ENCODE data around the gene AOC2.

Gene AOC2

GRCh38 chr17:42814633-42815399 is 29.6 kb upstream of the AOC2 start:
- ATAC-seq (replicated peaks; ENCODE audit: extremely low read depth, poor library complexity, severe bottlenecking) (no peak), DNase-seq (ENCODE audit: low spot score in 2 of 2) (no peak)
- Mint-ChIP-seq H3K27ac (ENCODE audit: low read depth) (no peak overlapping the region), H3K9me3 (no peaks in the 10 kb centered on the region), H3K36me3 (ENCODE audit: insufficient read depth) (peaks cover 84% of the 10 kb centered on the region), H3K4me3 (no peak overlapping the region), H3K27me3 (no peaks in the 10 kb centered on the region), H3K4me1 (no peaks in the 10 kb centered on the region)

GRCh38 chr17:42817866-42818265 is 26.5 kb upstream of the AOC2 start:
- no peak overlapping the region for H3K4me3 Mint-ChIP-seq
- no peaks in the 10 kb centered on the region for H3K9me3 Mint-ChIP-seq
- peaks cover 10% of the 10 kb centered on the region for H3K4me1 Mint-ChIP-seq
- no peak for DNase-seq (ENCODE audit: low spot score in 2 of 2)
- no peak overlapping the region for H3K27ac Mint-ChIP-seq (ENCODE audit: low read depth)
- H3K27me3 Mint-ChIP-seq: no peaks in the 10 kb centered on the region
- ATAC-seq (replicated peaks; ENCODE audit: extremely low read depth, poor library complexity, severe bottlenecking): no peak
- peaks cover 77% of the 10 kb centered on the region for H3K36me3 Mint-ChIP-seq (ENCODE audit: insufficient read depth)

- Mint-ChIP-seq H3K4me1 (peaks cover 11% of the 10 kb centered on the region), H3K27ac (ENCODE audit: low read depth) (peak overlapping the region; percentile 61), H3K4me3 (no peak overlapping the region), H3K27me3 (no peaks in the 10 kb centered on the region), H3K36me3 (ENCODE audit: insufficient read depth) (peaks cover 76% of the 10 kb centered on the region), H3K9me3 (no peaks in the 10 kb centered on the region)
- ATAC-seq (replicated peaks; ENCODE audit: extremely low read depth, poor library complexity, severe bottlenecking): no peak
- DNase-seq (ENCODE audit: low spot score in 2 of 2): no peak
Measured at GRCh38 chr17:42818379-42818778, 26.0 kb upstream of the AOC2 start.

GRCh38 chr17:42819939-42820535 is 24.3 kb upstream of the AOC2 start:
- no peaks in the 10 kb centered on the region for H3K27me3 Mint-ChIP-seq
- DNase-seq (ENCODE audit: low spot score in 2 of 2): peak in 1 of 2 donors; percentile 34
- H3K36me3 Mint-ChIP-seq (ENCODE audit: insufficient read depth): peaks cover 69% of the 10 kb centered on the region
- peaks cover 23% of the 10 kb centered on the region for H3K4me1 Mint-ChIP-seq
- no peak overlapping the region for H3K27ac Mint-ChIP-seq (ENCODE audit: low read depth)
- ATAC-seq (replicated peaks; ENCODE audit: extremely low read depth, poor library complexity, severe bottlenecking): no peak
- no peak overlapping the region for H3K4me3 Mint-ChIP-seq
- H3K9me3 Mint-ChIP-seq: no peaks in the 10 kb centered on the region

GRCh38 chr17:42821176-42821575 is 23.2 kb upstream of the AOC2 start:
- H3K4me1 Mint-ChIP-seq: peaks cover 23% of the 10 kb centered on the region
- H3K9me3 Mint-ChIP-seq: no peaks in the 10 kb centered on the region
- no peak overlapping the region for H3K27ac Mint-ChIP-seq (ENCODE audit: low read depth)
- peaks cover 60% of the 10 kb centered on the region for H3K36me3 Mint-ChIP-seq (ENCODE audit: insufficient read depth)
- no peak overlapping the region for H3K4me3 Mint-ChIP-seq
- ATAC-seq (replicated peaks; ENCODE audit: extremely low read depth, poor library complexity, severe bottlenecking): no peak
- H3K27me3 Mint-ChIP-seq: no peaks in the 10 kb centered on the region
- no peak for DNase-seq (ENCODE audit: low spot score in 2 of 2)

- Mint-ChIP-seq H3K27ac (ENCODE audit: low read depth) (no peak overlapping the region), H3K36me3 (ENCODE audit: insufficient read depth) (peaks cover 13% of the 10 kb centered on the region), H3K4me1 (peaks cover 19% of the 10 kb centered on the region), H3K9me3 (no peaks in the 10 kb centered on the region), H3K4me3 (no peak overlapping the region), H3K27me3 (peaks cover 13% of the 10 kb centered on the region)
- DNase-seq (ENCODE audit: low spot score in 2 of 2) (no peak), ATAC-seq (replicated peaks; ENCODE audit: extremely low read depth, poor library complexity, severe bottlenecking) (no peak)
Measured at GRCh38 chr17:42827472-42827871, 16.9 kb upstream of the AOC2 start.

GRCh38 chr17:42830971-42831370 is 13.4 kb upstream of the AOC2 start:
- H3K9me3 Mint-ChIP-seq: no peaks in the 10 kb centered on the region
- ATAC-seq (replicated peaks; ENCODE audit: extremely low read depth, poor library complexity, severe bottlenecking): no peak
- H3K4me3 Mint-ChIP-seq: no peak overlapping the region
- H3K4me1 Mint-ChIP-seq: peaks cover 27% of the 10 kb centered on the region
- peaks cover 13% of the 10 kb centered on the region for H3K27me3 Mint-ChIP-seq
- DNase-seq (ENCODE audit: low spot score in 2 of 2): no peak
- H3K36me3 Mint-ChIP-seq (ENCODE audit: insufficient read depth): peaks cover 17% of the 10 kb centered on the region
- no peak overlapping the region for H3K27ac Mint-ChIP-seq (ENCODE audit: low read depth)

- H3K27me3 Mint-ChIP-seq: peaks cover 9% of the 10 kb centered on the region
- peak overlapping the region; percentile 92 for H3K4me3 Mint-ChIP-seq
- H3K4me1 Mint-ChIP-seq: peaks cover 27% of the 10 kb centered on the region
- H3K9me3 Mint-ChIP-seq: no peaks in the 10 kb centered on the region
- peak overlapping the region; percentile 98 for H3K27ac Mint-ChIP-seq (ENCODE audit: low read depth)
- ATAC-seq (replicated peaks; ENCODE audit: extremely low read depth, poor library complexity, severe bottlenecking): peak; percentile 14
- no peak for DNase-seq (ENCODE audit: low spot score in 2 of 2)
- peaks cover 25% of the 10 kb centered on the region for H3K36me3 Mint-ChIP-seq (ENCODE audit: insufficient read depth)
Measured at GRCh38 chr17:42832213-42832933, 12.0 kb upstream of the AOC2 start.

- peak; percentile 91 for ATAC-seq (replicated peaks; ENCODE audit: extremely low read depth, poor library complexity, severe bottlenecking)
- Mint-ChIP-seq H3K4me1 (peaks cover 27% of the 10 kb centered on the region), H3K9me3 (no peaks in the 10 kb centered on the region), H3K27ac (ENCODE audit: low read depth) (peak within 1 kb of the TSS; percentile 98), H3K27me3 (peaks cover under 1% of the 10 kb centered on the region), H3K4me3 (peak within 1 kb of the TSS; percentile 92), H3K36me3 (ENCODE audit: insufficient read depth) (peaks cover 33% of the 10 kb centered on the region)
- peak; percentile 85 to 86 for DNase-seq (ENCODE audit: low spot score in 2 of 2)
Measured at GRCh38 chr17:42832934-42833766, 11.2 kb upstream of the AOC2 start, which contains the start of gene PSME3. TSS of gene PSME3 (plus strand) at chr17:42833397. CDS start at chr17:42833632, 235 bp downstream.

GRCh38 chr17:42833767-42834422 is 10.5 kb upstream of the AOC2 start:
- DNase-seq (ENCODE audit: low spot score in 2 of 2): no peak
- peaks cover 40% of the 10 kb centered on the region for H3K36me3 Mint-ChIP-seq (ENCODE audit: insufficient read depth)
- H3K27me3 Mint-ChIP-seq: no peaks in the 10 kb centered on the region

GRCh38 chr17:42835732-42836131 is 8.6 kb upstream of the AOC2 start:
- DNase-seq (ENCODE audit: low spot score in 2 of 2) (no peak), ATAC-seq (replicated peaks; ENCODE audit: extremely low read depth, poor library complexity, severe bottlenecking) (no peak)
- Mint-ChIP-seq H3K4me1 (peaks cover 27% of the 10 kb centered on the region), H3K36me3 (ENCODE audit: insufficient read depth) (peaks cover 57% of the 10 kb centered on the region), H3K27ac (ENCODE audit: low read depth) (no peak overlapping the region), H3K9me3 (no peaks in the 10 kb centered on the region), H3K4me3 (no peak overlapping the region), H3K27me3 (no peaks in the 10 kb centered on the region)

More at GRCh38 chr17:42833767-42834422, 10.5 kb upstream of the AOC2 start:
- Mint-ChIP-seq H3K27ac (ENCODE audit: low read depth) (peak overlapping the region; percentile 98), H3K4me1 (peaks cover 27% of the 10 kb centered on the region), H3K4me3 (peak overlapping the region; percentile 92), H3K9me3 (no peaks in the 10 kb centered on the region)
- no peak for ATAC-seq (replicated peaks; ENCODE audit: extremely low read depth, poor library complexity, severe bottlenecking)
